IPS-NIHi7 (cell line): ENCODE results near the gene CALML5.
A peak's percentile ranks its signal among the peaks of the same experiment; 100 is the strongest.

ENCODE experiments used
- DNase-seq: peaks from one replicate; pipeline ENCODE4 v3.0.0; 2012; ENCODE audit warnings: mixed read lengths; ENCODE audit errors: extremely low spot score

CALML5 gene

DNA sequence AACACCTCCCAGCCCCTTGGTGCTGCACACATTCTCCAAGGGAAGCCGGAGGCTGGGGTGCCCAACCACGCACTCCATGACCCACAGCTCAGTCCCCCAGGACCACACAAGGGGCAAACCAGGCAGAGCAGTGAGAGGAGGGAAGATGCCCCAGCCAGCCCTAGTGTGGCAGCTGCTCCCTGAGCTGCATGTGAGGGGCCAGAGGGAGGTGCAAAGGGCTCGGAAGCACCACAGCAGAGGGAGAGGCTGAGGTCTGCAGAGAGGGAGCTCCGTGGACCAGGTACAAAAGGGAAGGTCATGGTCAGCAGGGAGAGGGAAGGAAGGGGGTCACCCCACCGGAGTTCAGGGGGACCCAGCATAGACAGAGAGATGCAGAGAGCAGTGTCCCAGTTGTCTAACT is 1.5 kb upstream of the CALML5 start:
- DNase-seq = no peak

DNA sequence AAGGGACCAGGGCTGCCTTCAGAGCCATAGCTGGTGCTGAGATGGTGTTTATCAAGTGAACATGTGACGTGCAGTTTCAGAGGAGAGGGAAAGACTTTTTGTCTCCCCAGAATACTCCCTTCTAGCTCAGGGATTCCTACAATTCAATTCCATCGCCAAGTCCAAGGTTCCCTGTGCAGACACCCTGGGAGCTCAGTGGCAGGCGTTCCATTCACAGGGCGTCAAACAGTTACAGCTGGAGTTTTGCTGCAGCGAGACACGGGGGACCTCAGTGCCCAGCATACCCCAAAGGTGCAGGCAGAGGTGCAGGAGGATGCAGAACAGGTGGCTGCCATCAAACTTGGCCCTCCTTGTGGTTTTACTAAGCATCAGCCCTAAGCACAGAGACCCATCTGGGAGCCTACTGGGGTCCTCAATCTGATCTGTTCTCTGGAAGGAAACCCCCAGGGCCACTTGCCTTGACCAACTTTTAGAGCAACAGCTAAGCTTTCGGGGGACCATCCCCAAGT is 846 bp upstream of the CALML5 start:
- no peak for DNase-seq

GRCh38 chr10:5498791-5499492 is 428 bp downstream of the CALML5 start:
- no peak for DNase-seq

GRCh38 chr10:5497948-5498730 is 1.2 kb downstream of the CALML5 start:
- no peak for DNase-seq

DNA sequence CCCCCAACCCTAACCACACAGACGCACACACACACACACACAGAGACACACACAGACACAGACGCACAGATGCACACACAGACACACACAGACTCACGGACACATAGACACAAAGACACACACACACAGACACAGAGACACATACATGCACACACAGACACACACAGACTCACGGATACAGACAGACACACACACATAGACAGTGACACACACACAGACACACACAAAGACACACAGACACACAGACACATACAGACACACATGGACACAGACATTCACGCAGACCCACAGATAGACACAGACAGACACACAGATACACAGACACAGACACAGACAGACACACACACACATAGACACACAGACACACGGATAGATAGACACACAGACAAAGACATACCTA is 2.1 kb downstream of the CALML5 start:
- no peak for DNase-seq

- DNase-seq = no peak
These were observed 2.8 kb downstream of the CALML5 start for GRCh38 chr10:5496261-5497250.

DNA sequence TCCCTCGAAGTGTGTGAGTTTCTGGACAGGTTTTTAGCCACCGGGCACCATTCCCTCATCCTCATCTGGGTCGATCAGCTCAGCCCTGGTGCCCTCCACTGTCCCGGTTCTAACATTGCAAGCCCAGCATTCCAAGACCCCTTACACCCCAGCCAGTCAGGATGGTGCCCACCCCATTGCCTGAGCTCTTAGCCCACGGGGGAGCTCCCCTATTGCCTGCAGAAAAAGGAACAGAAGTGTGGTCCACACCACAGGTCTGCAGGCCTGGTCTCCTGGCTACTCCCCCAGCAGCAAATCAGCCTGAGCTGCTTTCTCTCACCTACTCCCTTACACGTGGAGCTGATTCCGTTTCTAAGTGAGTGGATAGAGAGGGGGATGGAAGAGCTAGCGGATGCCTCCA is 4.8 kb downstream of the CALML5 start:
- no peak for DNase-seq

DNA sequence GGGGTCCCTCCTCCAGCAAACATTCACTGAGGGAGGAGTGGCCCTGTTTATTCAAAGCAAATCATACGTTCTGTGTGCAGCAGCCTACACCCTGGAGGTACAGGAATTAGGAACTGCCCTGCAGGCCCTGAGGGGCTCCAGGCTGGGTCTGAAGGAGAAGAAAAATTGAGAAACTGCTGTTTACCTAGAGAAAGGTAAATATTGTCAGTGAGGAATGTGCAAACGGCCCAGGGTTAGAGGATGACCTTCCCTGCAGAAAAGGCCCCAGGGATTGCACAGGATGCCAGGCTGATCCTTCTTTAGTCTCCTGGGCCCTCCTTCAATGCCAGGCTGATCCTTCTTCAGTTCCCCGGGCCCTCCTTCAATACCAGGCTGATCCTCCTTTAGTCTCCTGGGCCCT is 5.7 kb downstream of the CALML5 start:
- DNase-seq = no peak

- no peak for DNase-seq
These were observed 6.3 kb downstream of the CALML5 start for GRCh38 chr10:5492929-5493576.

DNA sequence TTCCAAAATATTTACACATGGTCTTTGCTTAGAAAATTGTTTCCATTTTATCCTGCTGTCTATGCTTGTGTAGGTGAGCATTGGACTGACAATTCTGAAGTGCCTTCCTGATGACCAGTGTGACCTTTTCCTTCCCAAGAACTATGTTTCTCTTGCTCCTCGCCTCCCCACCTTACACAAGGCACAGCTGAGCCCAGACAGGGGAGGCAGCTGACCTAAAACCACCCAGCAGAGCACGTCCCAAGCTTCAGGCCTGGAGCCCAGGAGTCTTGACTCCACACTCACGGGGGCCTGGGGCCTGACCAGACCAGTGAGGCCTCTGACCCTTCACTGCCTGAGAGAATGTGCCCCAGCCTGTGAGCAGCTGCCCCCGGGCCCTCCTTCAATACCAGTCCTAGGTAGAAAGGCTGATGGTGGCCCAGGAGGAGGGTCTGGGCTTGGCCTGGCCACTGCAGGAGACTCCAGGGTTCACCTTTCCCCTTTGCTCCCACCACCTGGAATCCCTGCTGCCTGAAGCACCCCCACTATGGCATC is 7.0 kb downstream of the CALML5 start:
- DNase-seq = no peak

GRCh38 chr10:5491477-5491876 is 7.9 kb downstream of the CALML5 start:
- DNase-seq = no peak

GRCh38 chr10:5490698-5491464 is 8.5 kb downstream of the CALML5 start:
- DNase-seq = no peak

DNA sequence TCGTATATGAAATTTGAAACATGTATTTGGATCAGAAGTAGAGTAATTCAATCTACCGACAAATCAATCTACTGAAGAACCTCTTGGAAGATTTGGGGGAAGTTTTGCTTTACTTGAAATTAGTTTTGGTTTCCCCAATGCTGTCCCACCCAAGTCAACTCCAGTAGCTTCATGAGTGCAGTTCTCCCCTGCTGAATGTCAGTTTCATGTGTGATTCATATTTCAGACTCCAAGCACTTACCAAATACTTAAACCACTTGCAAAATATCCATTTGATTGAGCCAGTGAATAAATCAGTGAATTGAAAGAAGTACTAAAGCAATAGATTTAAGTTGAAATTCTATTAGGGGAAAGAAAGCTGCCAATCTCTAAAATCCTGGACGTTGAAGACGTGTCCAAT is 9.3 kb downstream of the CALML5 start:
- no peak for DNase-seq

- DNase-seq = peak; percentile 53
These were observed 10.9 kb downstream of the CALML5 start for GRCh38 chr10:5488272-5489161.

GRCh38 chr10:5486853-5487235 is 12.5 kb downstream of the CALML5 start:
- no peak for DNase-seq

GRCh38 chr10:5485948-5486852 is 13.2 kb downstream of the CALML5 start:
- no peak for DNase-seq

DNA sequence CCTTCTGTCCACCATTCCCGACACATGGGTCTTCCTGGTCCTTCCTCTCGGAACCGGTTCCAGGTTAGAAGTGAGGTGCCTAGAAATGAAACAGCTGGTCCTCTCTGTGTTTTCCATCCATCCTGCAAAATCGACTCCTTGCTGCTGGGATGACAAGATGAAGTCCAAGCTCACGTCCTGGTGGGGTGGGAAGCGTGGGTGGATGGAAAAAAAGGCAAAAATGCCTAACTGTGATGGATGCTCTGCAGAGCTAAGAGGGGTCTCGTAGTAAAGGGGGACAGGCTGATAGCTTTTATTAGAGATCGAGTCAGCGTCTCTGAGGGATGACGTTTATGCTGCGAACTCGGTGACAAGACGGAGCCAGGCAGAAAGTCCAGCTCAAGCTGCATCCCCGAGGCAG is 14.1 kb downstream of the CALML5 start:
- no peak for DNase-seq

GRCh38 chr10:5484205-5484604 is 15.2 kb downstream of the CALML5 start:
- no peak for DNase-seq
